Prostate gland (tissue), 2 donors: ENCODE results near the gene SEC63.

Source experiments
- POLR2AphosphoS5 ChIP-seq: sonication (generic); formaldehyde crosslinking; IDR thresholded peaks from one replicate; pipeline ENCODE4 v1.6.1; 2017; ENCODE audit warnings: antibody characterized with exemption
- TF ChIP-seq, protein P1 (sequence below), 4 experiments: fragments of 200-600 bp in 2 of 4; fragments of 450-650 bp in 2 of 4; sonication (generic) in 2 of 4; IDR thresholded peaks; 1 replicate in 3 of 4; 2 replicates in 1 of 4; pipeline ENCODE4 v1.5.1; 2016 to 2019; ENCODE audit warnings: antibody characterized with exemption in 4 of 4, mild to moderate bottlenecking in 2 of 4, moderate library complexity in 2 of 4

DNA sequence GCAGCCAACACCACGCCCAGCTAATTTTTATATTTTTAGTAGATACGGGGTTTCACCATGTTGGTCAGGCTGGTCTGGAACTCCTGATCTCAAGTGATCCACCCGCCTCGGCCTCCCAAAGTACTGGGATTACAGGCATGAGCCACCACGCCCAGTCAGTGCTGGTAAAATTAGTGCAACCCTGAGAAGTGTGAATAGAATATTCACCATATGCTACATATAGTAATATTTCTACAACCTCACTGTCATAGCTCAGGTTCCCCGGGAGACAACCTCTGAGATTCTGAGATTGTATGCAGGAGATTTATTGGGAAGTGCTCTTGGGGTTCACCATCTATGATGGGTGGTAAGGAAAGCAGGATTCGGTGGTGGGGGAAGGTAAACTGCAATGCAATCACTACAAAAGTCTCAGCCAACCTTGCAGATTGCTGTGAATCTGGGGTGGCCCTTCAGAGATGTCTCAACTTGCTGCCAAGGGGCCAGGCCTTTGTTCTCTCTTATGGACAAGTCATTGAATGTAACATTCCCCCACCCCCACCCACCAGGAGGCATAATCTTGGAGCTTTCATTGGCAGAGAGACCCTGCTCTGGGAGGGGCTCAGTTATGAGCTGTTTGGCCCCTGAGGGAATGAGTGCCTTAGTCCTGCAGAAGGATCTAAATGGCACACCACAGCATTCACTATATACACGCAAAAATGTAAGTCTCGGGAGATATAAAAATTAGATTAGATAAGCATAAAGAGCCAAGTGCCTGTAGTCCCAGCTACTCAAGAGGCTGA lies 34.0 kb upstream of the SEC63 start:
- TF ChIP-seq, protein P1, sequence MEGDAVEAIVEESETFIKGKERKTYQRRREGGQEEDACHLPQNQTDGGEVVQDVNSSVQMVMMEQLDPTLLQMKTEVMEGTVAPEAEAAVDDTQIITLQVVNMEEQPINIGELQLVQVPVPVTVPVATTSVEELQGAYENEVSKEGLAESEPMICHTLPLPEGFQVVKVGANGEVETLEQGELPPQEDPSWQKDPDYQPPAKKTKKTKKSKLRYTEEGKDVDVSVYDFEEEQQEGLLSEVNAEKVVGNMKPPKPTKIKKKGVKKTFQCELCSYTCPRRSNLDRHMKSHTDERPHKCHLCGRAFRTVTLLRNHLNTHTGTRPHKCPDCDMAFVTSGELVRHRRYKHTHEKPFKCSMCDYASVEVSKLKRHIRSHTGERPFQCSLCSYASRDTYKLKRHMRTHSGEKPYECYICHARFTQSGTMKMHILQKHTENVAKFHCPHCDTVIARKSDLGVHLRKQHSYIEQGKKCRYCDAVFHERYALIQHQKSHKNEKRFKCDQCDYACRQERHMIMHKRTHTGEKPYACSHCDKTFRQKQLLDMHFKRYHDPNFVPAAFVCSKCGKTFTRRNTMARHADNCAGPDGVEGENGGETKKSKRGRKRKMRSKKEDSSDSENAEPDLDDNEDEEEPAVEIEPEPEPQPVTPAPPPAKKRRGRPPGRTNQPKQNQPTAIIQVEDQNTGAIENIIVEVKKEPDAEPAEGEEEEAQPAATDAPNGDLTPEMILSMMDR (IDR thresholded peaks at IDR 0.05), result no peak
- no peak for TF ChIP-seq POLR2AphosphoS5
